Measurements from ENCODE around the gene INPP4A.

The INPP4A gene

DNA sequence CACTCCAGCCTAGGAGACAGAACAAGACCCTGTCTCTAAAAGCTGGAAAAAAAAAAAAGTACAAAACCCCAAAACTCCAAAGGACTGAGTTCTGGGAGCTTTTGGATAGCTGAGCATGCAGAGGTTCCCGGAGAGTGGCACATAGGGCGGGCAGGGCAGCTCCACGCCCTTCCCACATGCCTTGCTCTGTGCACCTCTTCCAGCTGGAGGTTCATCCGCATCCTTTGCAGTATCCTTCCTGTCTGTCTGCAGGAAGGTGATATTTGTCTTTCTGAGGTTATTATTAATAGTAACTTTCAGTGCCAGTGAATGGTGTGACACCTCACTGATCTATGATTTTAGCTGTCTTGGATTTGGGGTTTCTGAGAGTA lies 70.2 kb downstream of the INPP4A start:
- DNase-seq (ENCODE audit: low read depth in 3 of 3), result no peak

DNA sequence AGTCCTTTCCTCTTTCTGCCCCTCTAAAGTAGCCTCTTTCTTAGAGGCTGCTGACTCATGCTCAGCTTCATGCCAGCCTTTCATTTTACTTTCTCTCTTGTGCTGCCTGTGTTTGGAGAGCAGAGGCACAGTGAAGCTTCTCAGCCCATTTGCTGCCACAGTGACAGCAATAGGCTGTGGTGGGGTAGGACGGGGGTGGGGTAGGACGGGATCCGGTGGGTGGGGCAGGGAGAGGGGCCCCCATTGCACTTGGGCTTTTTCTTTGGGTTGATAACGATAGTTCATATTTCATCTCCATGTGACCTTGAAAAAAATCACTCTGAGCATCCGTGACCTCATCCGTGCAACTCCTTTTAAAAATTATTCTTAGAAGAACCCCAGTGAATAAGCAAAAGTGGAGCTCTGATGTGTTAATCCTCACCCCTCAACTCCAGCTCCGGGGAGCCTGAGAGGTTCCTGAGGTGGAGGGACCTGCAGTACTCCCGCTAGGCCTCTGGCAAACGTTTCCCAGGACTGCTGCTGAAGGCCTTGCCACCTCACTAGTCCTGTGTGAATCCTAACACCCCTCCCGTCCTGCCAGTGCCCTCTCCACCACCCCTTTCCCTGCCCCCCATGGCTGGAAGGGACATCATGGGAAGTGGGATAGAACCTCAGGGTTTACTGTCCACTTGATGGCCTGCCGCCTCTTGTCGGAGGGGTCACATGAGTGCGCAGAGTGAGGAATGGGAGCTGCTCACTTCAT lies 70.8 kb downstream of the INPP4A start:
- DNase-seq (ENCODE audit: low read depth in 3 of 3), result no peak

DNA sequence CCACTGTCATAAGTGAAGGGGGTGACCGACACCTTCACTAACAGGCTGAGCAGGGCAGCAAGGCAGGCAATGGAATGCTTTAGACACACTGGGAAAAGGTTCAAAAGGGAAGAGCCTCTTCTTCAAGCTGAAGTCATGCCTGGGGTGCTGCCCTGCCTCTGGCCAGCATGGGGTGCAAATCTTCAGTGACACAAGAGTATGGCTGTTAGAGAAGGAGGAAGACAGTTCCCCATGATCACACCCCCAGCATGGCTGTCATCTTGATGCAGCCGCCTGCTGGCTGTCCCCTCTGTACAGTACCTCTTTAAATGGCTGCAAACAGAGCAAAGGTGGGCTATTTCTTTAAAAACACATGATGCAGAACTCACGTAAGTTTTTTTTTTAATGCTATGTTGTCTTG lies 71.9 kb downstream of the INPP4A start:
- no peak for DNase-seq (ENCODE audit: low read depth in 3 of 3)

DNA sequence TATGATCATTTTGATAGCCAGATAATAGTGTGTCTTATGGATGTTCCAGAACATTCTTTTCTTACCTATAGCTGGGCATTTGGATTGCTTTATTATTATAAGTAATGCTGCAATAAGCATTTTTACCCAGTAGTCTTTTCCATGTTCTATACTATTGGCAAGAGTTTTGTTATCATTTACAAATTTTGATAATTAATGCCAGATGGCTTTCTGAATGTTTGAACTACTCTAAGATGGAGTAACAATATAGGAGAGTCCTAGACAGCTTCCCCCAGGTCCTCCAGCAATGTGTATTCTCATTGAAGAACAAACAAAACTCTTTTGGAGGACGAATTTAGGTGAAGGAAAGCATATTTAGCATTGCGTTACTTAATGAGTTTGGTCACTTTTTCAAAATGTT lies 73.0 kb downstream of the INPP4A start:
- DNase-seq (ENCODE audit: low read depth in 3 of 3), result no peak

DNA sequence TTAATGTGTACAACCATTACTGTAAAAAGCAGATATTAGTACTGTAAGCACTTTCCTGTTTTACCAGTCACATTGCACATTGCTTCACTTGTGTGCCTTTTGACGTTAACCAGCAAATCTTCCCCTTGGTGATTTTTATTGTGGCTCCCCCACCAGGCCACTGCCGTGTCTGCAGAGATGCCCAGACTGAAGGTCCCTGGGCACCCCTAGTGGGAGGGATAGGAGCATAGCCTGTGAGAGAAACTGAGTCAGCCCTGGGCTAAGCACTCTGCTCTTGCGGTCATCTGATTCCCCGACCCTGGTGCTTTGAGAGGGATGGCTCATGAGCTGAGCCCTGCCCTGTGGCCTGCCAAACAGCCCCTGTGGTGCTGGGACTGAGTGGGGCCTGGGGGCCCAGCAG lies 73.4 kb downstream of the INPP4A start:
- DNase-seq (ENCODE audit: low read depth in 3 of 3), result peak in 1 of 3 donors; percentile 39

DNA sequence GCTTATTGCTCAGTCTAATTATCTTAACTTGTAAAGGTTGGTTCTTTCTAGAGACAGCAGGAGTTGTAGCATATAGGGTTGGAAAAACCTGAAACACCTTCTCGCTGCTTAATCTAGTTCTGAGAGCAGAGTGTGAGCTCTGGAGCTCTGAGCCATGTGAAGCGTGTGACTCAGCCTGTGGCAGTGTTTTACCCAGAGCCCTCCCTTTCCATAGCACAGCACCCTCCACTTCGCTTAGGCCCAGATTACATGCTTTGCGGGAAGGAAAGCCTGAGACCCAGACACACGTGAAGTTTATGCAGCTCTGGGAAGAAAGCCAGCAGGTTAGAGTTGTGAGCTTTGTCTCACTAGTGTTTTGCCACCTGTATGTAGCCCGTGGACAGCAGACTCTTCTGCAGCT lies 74.5 kb downstream of the INPP4A start:
- no peak for DNase-seq (ENCODE audit: low read depth in 3 of 3)

DNA sequence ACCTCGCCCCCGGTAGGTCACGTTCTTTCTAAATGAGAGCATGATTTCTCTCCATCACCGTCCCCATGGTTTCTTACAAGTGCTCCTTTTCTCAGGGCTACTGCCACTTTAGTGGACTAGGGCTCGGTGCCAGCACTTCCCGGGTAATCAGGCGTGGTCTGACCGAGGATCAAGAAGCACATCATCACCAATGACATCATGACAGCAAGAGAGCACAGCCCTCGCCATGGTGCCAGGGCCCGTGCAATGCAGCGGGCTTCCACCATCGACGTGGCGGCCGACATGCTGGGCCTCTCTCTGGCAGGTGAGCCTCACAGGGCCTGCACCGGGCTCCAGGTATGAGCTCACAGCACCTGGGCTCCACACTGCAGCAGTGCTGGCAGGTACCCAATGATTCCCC lies 75.2 kb downstream of the INPP4A start:
- no peak for DNase-seq (ENCODE audit: low read depth in 3 of 3)

DNA sequence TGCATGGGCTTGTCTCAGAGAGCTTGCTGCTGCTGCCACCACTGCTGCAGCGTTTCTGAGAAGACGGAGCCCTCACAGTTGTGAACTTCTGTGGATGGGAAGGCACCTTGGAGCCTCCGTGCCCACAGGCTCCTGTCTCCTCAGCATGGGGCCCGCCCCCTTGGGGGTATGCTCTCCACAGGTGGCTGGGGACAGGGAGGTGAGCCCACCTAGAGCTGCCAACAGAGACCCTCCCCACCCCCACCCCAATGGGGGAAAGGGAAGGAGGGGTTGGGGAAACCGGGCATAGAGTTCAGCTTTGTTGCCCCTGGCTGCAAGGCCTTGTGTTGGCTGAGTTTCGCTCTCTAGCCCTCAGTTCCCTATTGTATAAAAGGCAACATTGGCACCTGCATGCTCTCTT lies 76.1 kb downstream of the INPP4A start:
- DNase-seq (ENCODE audit: low read depth in 3 of 3), result no peak

DNA sequence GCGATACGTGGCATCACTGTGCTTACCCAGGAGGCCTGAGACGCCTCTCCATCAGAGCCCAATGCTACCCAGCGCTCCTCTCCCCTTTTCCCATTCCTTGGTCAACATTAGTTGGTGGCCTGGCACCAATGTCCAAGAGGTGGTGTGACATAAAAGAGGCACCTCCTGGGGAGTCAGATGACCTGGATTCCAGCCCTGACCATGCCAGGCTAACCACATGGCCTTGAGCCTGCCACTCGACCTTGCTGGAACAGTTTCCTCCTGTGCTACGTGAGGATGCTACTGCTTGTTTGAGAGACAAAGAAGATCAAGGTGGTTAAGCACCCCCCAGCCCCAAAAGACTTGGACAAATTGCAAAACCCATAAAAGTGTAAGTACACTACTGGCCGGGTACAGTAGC lies 76.6 kb downstream of the INPP4A start:
- no peak for DNase-seq (ENCODE audit: low read depth in 3 of 3)

DNA sequence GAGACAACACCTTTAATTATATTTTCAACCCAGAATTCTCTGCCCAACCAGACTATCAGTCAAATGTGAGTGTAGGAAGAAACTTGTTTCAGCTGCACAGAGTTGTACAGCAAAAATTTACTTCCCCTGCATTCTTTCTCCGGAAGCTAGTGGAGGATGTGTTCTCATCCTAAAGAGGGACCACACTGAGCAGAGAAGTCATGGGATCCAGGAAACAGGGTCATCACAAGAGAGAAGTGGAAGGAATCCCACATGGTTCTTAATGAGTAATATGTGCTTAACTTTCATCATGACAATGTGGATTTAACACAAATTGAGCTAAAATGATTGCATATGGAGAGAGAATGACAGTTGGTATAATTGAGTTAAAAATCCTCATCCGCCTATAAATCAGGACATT lies 78.2 kb downstream of the INPP4A start:
- no peak for DNase-seq (ENCODE audit: low read depth in 3 of 3)

DNA sequence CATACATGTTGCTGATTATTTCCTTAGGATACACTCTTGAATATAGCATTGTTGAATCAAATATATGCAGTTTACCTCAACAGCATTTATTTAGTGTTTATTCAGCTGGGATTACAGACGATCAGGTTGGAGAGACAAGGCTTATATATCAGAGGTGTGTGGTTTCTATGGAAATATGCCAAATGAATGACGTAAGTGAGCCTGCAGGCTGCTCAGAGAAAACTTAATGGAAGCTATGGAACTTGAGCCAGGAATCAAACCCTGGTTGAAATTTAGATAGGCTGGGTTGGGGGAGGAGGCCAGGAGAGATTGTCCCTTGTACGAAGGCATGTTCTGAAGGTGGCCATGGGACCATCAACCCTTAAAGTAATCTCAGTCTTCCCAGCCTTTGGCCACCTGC lies 79.5 kb downstream of the INPP4A start:
- no peak for DNase-seq (ENCODE audit: low read depth in 3 of 3)

DNA sequence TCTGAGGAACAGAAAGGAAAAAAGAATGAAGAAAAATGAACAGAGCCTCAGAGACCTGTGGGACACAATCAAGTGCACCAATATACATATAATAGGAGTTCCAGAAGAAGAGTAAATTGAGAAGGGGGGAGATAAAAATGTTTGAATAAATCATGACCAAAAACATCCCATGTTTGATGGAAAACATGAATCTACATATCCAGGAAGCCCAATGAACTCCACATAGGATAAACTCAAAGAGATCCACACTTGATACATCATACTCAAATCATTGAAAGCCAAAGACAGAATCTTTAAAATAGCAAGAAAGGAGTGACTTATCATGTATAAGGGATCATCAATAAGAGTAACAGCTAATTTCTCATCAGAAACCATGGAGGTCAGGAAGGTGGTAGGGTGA lies 83.7 kb downstream of the INPP4A start:
- no peak for DNase-seq (ENCODE audit: low read depth in 3 of 3)

DNA sequence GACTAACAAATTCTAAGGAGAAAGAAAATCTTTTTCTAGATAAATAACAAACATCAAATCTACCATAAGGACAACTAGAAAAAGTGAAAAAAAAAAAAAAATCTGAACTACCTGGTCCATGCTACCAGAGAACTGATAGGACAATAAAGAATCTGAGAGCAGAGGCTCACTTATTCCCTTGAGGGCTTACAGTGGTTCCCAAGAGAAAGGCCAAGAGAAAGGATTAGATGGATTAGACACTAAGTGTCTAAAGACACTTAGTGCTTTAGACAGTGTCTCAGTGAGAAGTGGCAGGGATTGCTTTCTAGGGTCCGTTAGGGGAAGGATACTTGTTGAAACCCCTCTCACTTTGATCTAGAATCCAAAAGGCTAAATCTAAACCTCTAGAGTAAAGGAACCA lies 85.5 kb downstream of the INPP4A start:
- no peak for DNase-seq (ENCODE audit: low read depth in 3 of 3)

DNA sequence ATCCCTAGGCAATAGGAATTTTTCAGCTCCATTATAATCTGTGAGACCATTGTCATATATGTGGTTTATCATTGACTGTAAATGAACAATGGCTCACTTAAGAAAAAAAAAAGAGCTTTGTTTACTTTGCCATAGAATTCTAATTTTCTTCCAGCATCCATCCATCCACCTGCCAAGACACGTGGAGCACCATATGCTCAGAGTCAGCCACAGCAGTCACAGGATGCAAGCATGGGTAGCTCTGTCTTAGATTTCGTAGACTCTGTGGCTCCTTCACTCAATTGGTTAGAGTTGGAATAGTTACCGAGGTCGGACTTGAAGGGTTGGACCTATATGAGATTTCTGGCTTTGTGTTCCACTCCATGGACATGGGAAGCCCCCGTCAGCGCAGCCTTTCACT lies 88.1 kb downstream of the INPP4A start:
- DNase-seq (ENCODE audit: low read depth in 3 of 3), result no peak

DNA sequence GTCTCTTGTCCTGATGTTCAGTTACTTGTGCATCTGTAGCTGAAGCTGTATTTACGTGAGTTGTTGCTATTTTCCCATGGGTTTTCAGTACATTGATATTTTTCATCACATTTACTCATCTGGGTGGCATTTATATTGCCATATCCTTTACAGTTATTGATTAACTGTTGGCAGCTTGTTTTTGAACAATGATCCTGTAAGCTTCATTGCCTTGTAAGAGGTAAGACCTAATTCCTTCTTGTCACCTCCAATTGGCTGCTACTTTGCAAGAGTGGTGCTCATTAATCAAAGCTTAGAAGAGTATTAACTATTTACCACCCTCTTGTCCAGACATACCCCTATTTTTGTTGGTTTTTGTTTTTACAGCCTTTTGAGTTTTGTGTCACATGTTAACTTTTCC lies 88.9 kb downstream of the INPP4A start:
- no peak for DNase-seq (ENCODE audit: low read depth in 3 of 3)

DNA sequence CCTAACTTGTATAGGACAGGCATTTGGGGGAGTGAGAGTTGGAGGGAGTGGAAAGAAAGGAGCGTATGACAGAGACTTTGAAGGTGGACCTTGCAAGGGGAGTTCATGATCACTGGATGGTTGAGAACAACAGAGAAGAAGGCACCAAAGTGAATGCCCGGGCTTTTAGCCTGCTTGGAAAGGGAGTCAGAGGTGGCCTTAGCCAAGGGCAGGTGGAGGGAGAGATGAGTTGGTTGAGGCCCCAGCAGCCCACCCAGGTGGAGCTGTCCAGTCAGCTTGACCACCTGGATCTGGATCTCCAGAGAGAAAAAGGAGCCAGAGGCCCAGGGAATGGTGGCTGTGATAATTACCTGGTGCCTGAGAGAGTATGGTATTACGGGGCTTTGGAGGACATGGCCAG lies 90.1 kb downstream of the INPP4A start:
- no peak for DNase-seq (ENCODE audit: low read depth in 3 of 3)

DNA sequence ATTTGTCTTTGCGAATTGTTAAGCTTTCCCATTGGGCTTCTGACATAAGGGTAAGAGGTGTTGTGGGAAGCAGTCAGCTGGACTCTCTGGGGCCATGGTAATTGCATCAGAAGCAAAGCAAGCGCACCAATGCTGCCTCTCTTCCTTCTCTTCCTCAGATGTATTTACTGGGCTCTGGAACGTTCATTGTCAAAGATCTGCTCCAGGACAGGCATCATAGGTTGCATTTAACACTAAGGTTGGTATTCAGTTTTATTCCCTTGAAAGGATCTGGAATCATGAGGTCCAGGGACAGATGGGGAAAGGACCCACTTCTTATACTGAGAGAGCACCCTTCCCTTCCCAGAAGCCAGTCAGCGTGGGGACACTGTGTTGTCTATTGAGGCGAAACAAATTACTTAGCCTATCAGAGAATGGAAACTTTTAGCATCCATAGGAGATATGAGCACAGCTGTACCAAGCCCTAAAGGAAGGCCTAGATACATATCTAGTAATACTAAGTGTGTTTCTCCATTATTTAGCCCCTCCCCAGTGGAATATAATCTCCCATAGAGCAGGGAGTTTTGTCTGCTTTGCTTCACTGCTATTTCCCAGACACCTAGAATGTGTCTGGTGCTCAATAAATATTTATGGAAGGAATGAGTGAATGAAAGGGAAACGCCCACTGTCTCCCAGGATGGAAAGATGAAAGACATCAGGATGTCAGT lies 91.5 kb downstream of the INPP4A start:
- no peak for DNase-seq (ENCODE audit: low read depth in 3 of 3)

DNA sequence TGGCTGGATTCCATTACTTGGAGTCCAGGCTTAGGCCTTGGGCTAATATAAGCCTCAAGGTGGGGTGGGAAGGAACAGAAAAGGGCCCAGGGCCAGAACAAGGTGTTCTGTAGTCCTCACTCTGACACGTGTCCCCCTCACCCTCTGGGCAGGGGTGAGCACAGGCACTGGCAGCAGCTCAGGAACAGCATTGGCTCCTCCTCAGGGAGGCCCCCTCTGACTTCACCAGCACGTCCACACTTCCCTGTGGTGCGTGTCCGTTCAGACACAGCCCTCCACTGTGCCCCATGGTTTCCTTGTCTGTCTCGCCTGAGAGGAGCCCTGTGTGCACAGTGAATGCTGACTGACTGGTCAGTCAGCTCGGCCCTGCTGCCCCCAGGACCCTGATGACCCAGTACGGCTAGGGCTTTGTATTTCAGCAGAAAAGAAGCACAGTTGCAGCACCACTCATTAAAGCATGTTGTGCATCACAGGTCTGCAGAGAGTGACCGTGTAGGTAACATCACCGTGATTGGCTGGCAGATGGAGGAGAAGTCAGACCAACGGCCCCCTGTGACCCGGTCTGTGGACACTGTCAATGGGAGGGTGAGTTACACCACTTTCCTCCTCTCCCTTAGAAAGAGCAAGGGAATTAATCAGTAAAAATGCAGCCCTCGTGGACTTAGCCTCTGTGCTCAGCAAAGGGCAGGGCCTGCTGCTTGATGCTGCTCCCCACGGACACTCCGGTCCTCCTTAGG lies 92.9 kb downstream of the INPP4A start:
- no peak for DNase-seq (ENCODE audit: low read depth in 3 of 3)

DNA sequence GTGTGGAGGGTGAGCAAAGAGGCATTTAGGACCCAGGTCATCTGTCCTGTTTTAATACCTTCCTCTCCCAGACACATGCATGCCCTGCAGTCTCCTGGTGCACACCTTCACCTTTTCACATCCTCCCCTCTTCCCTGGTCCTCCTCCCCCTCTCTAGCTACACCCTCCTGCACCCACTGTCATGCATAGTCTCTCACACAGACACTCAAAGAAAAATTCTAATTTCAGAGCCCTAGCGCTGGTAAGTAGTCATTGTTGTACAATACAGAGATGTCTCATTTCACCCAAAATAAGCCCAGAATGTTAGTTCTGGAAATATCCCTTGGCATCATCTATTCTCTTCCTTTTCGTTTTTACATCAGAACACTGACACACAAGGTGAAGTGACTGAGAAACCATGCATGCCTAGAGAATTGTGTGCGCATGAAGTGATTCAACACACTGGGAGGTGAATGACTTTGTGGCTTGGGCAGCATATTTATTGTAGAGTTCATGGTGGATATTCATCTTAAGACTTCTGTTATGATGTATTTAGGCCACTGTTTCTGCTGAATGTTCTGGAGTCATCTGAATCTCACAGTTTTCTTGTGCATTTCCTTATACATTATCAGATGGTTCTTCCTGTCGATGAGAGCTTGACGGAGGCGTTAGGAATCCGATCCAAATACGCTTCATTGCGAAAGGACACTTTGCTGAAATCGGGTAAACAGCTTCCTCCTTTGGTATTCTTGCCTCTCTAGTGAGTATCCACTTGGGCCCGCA lies 93.8 kb downstream of the INPP4A start:
- no peak for DNase-seq (ENCODE audit: low read depth in 3 of 3)

DNA sequence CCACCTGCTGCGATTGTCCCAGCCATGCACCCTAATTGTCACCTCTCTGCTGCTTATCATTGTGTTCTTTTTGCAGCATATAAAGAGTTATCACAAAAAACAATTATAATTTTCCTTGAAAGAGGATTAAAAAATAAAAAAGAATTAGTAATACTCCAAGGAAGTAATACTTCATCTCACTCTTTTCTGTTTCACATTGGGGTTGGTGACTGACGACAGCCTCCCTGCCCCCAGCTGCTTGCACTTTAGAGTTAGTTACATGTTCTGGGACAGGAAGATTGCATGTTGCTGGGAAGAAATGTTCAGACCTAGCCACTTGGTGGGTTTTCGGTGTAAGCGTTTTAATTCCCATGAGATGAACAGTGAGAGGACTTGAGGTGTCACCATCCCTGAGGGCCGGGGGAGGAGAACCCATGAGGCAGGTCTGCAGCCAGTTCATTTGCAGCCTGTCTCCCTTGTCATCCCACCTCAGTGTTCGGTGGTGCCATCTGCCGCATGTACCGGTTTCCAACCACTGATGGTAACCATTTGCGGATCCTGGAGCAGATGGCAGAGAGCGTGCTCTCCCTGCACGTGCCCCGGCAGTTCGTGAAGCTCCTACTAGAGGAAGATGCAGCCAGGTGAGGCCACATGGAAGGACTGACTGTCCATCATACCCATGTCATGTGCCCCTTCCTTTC lies 94.5 kb downstream of the INPP4A start:
- no peak for DNase-seq (ENCODE audit: low read depth in 3 of 3)

DNA sequence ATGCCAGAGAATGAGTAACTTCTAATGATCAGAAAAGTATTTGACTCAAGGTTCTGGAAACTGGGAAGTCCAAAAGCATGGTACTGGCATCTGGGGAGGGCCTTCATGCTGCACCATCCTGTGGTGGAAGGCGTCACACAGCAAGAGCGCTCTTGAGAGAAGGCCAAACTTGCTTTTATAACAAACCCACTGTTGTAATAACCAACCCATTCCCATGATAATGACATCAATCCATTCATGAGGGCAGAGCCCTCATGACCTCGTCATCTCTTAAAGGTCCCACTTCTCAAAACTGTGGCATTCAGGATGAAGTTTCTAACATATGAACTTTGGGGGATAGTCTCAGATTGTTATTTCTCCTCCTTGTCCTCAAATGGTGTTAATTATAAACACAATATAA lies 95.9 kb downstream of the INPP4A start:
- no peak for DNase-seq (ENCODE audit: low read depth in 3 of 3)

DNA sequence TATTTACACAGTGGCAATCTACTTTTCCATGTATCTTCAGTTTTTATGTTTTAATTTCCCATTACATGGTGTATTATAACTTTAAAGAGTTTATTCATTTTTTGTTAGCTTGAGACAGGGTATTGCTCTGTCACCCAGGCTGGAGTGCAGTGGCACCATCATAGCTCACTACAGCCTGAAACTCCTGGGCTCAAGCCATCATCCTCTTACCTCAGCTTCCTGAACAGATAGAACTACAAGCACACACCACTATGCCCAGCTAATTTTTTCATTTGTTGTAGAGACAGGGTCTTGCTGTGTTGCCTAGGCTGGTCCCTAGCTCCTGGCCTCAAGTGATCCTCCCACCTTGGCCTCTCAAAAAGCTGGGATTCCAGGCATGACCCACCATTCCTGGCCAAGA lies 96.8 kb downstream of the INPP4A start:
- no peak for DNase-seq (ENCODE audit: low read depth in 3 of 3)

All from stimulated activated CD4-positive, alpha-beta T cell treated with anti-CD3 and anti-CD28 coated beads, TNF-alpha, amount 100 ng/mL, for 48 hours (primary cell).